HepG2 (cell line): ENCODE data around the gene EDEM3. TPM values are rescaled to one million over a fixed set of nuclear protein-coding genes. Genes with fewer than 3 reads are reported as not detected.

Experiments
- AHR ChIP-seq: IDR thresholded peaks from 2 replicates; pipeline ENCODE4 v1.6.1; 2018; ENCODE audit warnings: missing genetic modification reagents, missing compliant biosample characterization
- FOSL2 ChIP-seq: sonication (generic); formaldehyde crosslinking; IDR thresholded peaks from 2 replicates; pipeline ENCODE4 v1.4.0; 2020; ENCODE audit warnings: missing genetic modification reagents
- IRX3 ChIP-seq: sonication (generic); formaldehyde crosslinking; IDR thresholded peaks from 2 replicates; pipeline ENCODE4 v1.8.1; 2023; ENCODE audit warnings: mild to moderate bottlenecking, low read depth, missing genetic modification reagents, borderline replicate concordance
- NCOA2 ChIP-seq: sonication (generic); formaldehyde crosslinking; IDR thresholded peaks from 2 replicates; pipeline ENCODE4 v1.8.0; 2022; ENCODE audit warnings: inconsistent platforms
- NFE2L1 ChIP-seq: sonication (generic); formaldehyde crosslinking; IDR thresholded peaks from 2 replicates; pipeline ENCODE4 v1.4.0; 2020; ENCODE audit warnings: missing genetic modification reagents, mild to moderate bottlenecking, borderline replicate concordance
- NFIC ChIP-seq: IDR thresholded peaks from 2 replicates; pipeline ENCODE4 v1.6.1; 2012; ENCODE audit warnings: mild to moderate bottlenecking, low read length, inconsistent platforms
- RBAK ChIP-seq: sonication (generic); formaldehyde crosslinking; IDR thresholded peaks from 2 replicates; pipeline ENCODE4 v1.5.1; 2020; ENCODE audit warnings: mild to moderate bottlenecking, missing genetic modification reagents
- SIN3A ChIP-seq: IDR thresholded peaks from 2 replicates; pipeline ENCODE4 v1.6.1; 2011; ENCODE audit warnings: low read depth, mild to moderate bottlenecking, control low read depth, low read length, borderline replicate concordance
- ZKSCAN8 ChIP-seq: IDR thresholded peaks from 2 replicates; pipeline ENCODE4 v1.6.1; 2016; ENCODE audit warnings: borderline replicate concordance, missing genetic modification reagents, missing compliant biosample characterization
- ZNF747 ChIP-seq: sonication (generic); formaldehyde crosslinking; IDR thresholded peaks from 2 replicates; pipeline ENCODE4 v1.8.1; 2023; ENCODE audit warnings: missing genetic modification reagents, mild to moderate bottlenecking, borderline replicate concordance
- ZSCAN25 ChIP-seq: sonication (generic); formaldehyde crosslinking; IDR thresholded peaks from 2 replicates; pipeline ENCODE4 v1.8.0; 2022; ENCODE audit warnings: mild to moderate bottlenecking, missing genetic modification reagents
- polyA plus RNA-seq, 8 experiments: library from polyadenylated mRNA; depleted of rRNA in 3 of 8; stranded (reverse) in 7 of 8; unstranded in 1 of 8; fragments of >200 nt; fragmentation: Illumina TruSeq in 4 of 8; extraction: Trizol in 4 of 8; gene quantifications; 2 replicates each; pipeline versions ENCODE4 v1.2.1 to v1.2.3, GENCODE V29; 2011 to 2016; ENCODE audit warnings: low read depth in 4 of 8, missing spikeins in 1 of 8, mixed read lengths in 1 of 8; ENCODE audit not compliant: insufficient read depth in 1 of 8
- total RNA-seq, 5 experiments: library from RNA; depleted of rRNA; stranded (reverse); fragments of >200 nt; fragmentation: Illumina TruSeq; extraction: Trizol; gene quantifications; 2 replicates each; pipeline ENCODE4 v1.2.3, GENCODE V29; 2016; ENCODE audit warnings: low read depth in 1 of 5
- TF ChIP-seq, protein P1 (sequence below): sonication (generic); formaldehyde crosslinking; IDR thresholded peaks from 2 replicates; pipeline ENCODE4 v1.8.1; 2023; ENCODE audit warnings: mild to moderate bottlenecking, inconsistent platforms, moderate library complexity, missing genetic modification reagents, borderline replicate concordance
- TF ChIP-seq, protein P2 (sequence below): sonication (generic); formaldehyde crosslinking; IDR thresholded peaks from 2 replicates; pipeline ENCODE4 v1.4.0; 2020; ENCODE audit warnings: mild to moderate bottlenecking, missing genetic modification reagents
- TF ChIP-seq, protein P3 (sequence below): sonication (generic); formaldehyde crosslinking; IDR thresholded peaks from 2 replicates; pipeline ENCODE4 v1.9.0; 2022; ENCODE audit warnings: low read depth, missing genetic modification reagents
- TF ChIP-seq, protein P4 (sequence below): sonication (generic); formaldehyde crosslinking; IDR thresholded peaks from 2 replicates; pipeline ENCODE4 v1.5.1; 2020; ENCODE audit warnings: mild to moderate bottlenecking, missing genetic modification reagents, moderate library complexity
- TF ChIP-seq, protein P5 (sequence below): sonication (generic); formaldehyde crosslinking; conservative IDR thresholded peaks from 2 replicates; pipeline ENCODE4 v1.8.0; 2022; ENCODE audit warnings: missing genetic modification reagents
- TF ChIP-seq, protein P6 (sequence below): sonication (generic); formaldehyde crosslinking; IDR thresholded peaks from 2 replicates; pipeline ENCODE4 v1.4.0; 2020; ENCODE audit warnings: missing genetic modification reagents

Gene EDEM3
- total and polyA plus RNA-seq, 2 of the 13 experiments (the other 11 are each of a cell fraction or from before 2014, with no cell fraction given): 13.1 to 18.2 TPM

DNA sequence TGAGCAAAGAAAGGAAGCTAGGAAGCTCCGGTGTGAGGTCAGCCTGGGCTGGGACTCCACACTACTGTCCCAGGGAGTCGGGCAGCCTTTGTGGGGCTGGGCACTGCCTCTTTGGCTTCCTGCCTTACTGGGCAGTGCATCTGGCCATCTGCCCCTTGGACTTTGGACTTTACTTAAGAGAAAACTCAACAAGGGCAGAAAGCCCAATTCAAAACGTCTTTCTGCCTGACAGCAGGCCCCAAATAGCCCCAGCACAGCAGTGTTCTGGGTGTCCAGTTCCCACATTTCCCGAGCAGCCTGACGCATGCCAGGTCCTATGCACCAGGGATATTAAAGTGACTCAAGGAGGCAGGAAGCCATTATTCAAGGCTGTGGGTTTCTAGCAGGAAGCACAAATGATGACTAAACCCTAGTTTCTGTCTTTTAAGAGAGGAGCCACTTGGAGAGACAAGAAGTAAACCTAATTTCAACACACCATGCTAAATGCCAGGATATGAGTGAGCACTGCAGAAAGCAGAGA lies 37.9 kb upstream of the EDEM3 start (continued):
- TF ChIP-seq, protein P1, sequence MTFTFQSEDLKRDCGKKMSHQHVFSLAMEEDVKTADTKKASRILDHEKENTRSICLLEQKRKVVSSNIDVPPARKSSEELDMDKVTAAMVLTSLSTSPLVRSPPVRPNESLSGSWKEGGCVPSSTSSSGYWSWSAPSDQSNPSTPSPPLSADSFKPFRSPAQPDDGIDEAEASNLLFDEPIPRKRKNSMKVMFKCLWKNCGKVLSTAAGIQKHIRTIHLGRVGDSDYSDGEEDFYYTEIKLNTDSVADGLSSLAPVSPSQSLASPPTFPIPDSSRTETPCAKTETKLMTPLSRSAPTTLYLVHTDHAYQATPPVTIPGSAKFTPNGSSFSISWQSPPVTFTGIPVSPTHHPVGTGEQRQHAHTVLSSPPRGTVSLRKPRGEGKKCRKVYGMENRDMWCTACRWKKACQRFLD (CRISPR knock-in tag): no peak
- TF ChIP-seq, protein P2, sequence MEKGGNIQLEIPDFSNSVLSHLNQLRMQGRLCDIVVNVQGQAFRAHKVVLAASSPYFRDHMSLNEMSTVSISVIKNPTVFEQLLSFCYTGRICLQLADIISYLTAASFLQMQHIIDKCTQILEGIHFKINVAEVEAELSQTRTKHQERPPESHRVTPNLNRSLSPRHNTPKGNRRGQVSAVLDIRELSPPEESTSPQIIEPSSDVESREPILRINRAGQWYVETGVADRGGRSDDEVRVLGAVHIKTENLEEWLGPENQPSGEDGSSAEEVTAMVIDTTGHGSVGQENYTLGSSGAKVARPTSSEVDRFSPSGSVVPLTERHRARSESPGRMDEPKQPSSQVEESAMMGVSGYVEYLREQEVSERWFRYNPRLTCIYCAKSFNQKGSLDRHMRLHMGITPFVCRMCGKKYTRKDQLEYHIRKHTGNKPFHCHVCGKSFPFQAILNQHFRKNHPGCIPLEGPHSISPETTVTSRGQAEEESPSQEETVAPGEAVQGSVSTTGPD (CRISPR knock-in tag): no peak
- TF ChIP-seq, protein P3, sequence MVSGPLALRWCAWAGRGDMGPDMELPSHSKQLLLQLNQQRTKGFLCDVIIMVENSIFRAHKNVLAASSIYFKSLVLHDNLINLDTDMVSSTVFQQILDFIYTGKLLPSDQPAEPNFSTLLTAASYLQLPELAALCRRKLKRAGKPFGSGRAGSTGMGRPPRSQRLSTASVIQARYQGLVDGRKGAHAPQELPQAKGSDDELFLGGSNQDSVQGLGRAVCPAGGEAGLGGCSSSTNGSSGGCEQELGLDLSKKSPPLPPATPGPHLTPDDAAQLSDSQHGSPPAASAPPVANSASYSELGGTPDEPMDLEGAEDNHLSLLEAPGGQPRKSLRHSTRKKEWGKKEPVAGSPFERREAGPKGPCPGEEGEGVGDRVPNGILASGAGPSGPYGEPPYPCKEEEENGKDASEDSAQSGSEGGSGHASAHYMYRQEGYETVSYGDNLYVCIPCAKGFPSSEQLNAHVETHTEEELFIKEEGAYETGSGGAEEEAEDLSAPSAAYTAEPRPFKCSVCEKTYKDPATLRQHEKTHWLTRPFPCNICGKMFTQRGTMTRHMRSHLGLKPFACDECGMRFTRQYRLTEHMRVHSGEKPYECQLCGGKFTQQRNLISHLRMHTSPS (CRISPR knock-in tag): peak; percentile 96
- TF ChIP-seq, protein P4, sequence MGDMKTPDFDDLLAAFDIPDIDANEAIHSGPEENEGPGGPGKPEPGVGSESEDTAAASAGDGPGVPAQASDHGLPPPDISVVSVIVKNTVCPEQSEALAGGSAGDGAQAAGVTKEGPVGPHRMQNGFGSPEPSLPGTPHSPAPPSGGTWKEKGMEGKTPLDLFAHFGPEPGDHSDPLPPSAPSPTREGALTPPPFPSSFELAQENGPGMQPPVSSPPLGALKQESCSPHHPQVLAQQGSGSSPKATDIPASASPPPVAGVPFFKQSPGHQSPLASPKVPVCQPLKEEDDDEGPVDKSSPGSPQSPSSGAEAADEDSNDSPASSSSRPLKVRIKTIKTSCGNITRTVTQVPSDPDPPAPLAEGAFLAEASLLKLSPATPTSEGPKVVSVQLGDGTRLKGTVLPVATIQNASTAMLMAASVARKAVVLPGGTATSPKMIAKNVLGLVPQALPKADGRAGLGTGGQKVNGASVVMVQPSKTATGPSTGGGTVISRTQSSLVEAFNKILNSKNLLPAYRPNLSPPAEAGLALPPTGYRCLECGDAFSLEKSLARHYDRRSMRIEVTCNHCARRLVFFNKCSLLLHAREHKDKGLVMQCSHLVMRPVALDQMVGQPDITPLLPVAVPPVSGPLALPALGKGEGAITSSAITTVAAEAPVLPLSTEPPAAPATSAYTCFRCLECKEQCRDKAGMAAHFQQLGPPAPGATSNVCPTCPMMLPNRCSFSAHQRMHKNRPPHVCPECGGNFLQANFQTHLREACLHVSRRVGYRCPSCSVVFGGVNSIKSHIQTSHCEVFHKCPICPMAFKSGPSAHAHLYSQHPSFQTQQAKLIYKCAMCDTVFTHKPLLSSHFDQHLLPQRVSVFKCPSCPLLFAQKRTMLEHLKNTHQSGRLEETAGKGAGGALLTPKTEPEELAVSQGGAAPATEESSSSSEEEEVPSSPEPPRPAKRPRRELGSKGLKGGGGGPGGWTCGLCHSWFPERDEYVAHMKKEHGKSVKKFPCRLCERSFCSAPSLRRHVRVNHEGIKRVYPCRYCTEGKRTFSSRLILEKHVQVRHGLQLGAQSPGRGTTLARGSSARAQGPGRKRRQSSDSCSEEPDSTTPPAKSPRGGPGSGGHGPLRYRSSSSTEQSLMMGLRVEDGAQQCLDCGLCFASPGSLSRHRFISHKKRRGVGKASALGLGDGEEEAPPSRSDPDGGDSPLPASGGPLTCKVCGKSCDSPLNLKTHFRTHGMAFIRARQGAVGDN (CRISPR knock-in tag): peak; percentile 46
- TF ChIP-seq IRX3 (CRISPR knock-in tag) (no peak), SIN3A (no peak), ZKSCAN8 (CRISPR knock-in tag) (no peak), NFIC (no peak), FOSL2 (CRISPR knock-in tag) (no peak), ZNF747 (CRISPR knock-in tag) (no peak), RBAK (CRISPR knock-in tag) (no peak), NCOA2 (CRISPR knock-in tag) (peak; percentile 60; the same call in 1 of the 2 replicates), ZSCAN25 (CRISPR knock-in tag) (no peak), AHR (no peak), NFE2L1 (no peak)
- TF ChIP-seq, protein P5, sequence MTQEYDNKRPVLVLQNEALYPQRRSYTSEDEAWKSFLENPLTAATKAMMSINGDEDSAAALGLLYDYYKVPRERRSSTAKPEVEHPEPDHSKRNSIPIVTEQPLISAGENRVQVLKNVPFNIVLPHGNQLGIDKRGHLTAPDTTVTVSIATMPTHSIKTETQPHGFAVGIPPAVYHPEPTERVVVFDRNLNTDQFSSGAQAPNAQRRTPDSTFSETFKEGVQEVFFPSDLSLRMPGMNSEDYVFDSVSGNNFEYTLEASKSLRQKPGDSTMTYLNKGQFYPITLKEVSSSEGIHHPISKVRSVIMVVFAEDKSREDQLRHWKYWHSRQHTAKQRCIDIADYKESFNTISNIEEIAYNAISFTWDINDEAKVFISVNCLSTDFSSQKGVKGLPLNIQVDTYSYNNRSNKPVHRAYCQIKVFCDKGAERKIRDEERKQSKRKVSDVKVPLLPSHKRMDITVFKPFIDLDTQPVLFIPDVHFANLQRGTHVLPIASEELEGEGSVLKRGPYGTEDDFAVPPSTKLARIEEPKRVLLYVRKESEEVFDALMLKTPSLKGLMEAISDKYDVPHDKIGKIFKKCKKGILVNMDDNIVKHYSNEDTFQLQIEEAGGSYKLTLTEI (CRISPR knock-in tag): no peak
- TF ChIP-seq, protein P6, sequence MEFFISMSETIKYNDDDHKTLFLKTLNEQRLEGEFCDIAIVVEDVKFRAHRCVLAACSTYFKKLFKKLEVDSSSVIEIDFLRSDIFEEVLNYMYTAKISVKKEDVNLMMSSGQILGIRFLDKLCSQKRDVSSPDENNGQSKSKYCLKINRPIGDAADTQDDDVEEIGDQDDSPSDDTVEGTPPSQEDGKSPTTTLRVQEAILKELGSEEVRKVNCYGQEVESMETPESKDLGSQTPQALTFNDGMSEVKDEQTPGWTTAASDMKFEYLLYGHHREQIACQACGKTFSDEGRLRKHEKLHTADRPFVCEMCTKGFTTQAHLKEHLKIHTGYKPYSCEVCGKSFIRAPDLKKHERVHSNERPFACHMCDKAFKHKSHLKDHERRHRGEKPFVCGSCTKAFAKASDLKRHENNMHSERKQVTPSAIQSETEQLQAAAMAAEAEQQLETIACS (CRISPR knock-in tag): no peak
